CMK (cell line): Measurements from ENCODE around the gene MAJIN.
"Not testable (repeated sequence)": the region's sequence is repeated elsewhere in the genome, so short reads cannot be mapped to it uniquely, and the experiment has no call there.

Source experiments
- DNase-seq: peaks from one replicate; pipeline ENCODE4 v3.0.0-alpha.2; 2010; ENCODE audit warnings: low read depth

Gene MAJIN

GRCh38 chr11:64971421-64972233 is at the start of gene MAJIN:
Gene MAJIN (minus strand): TSS chr11:64972108. CDS start chr11:64959405, 12,703 bp downstream.
- DNase-seq, result no peak

DNA sequence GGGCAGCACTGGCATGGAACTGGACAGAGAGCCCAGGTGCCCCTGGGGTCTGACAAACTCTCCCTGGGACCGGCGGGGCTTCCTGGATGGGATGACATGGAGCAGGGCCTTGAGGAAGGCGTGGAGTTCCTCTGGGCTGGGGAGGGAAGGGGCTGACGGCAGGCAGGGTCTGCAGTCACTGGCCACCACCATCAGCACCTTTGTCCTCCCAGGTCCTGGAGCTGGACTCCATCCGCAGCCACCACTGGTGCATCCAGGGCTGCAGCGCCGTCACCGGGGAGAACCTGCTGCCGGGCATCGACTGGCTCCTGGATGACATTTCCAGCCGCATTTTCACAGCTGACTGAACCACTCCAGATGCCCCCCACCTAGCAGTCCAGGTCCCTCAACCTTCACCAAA is 49.6 kb upstream of the MAJIN start:
- no peak for DNase-seq

- no peak for DNase-seq
Observed at GRCh38 chr11:65021003-65021402, 49.1 kb upstream of the MAJIN start.

DNA sequence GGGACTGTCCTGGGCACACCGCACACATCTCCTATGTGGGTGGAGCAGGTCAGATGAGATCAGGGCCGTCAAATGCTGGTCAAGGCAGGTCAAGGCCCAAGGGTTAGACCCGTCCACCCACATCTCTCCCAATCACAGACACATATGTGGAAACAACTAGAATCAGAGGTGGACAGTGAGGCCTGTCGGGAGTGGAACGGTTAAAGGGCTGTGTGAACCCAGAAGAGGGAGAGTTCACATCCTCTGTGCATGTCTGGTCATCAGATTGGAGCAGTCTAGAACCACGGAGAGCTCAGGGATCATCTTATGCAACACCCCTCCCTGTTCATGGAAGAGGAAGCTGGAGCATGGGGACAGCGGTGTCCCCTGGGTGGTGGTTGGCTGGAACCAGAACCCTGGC is 47.9 kb upstream of the MAJIN start:
- no peak for DNase-seq

DNA sequence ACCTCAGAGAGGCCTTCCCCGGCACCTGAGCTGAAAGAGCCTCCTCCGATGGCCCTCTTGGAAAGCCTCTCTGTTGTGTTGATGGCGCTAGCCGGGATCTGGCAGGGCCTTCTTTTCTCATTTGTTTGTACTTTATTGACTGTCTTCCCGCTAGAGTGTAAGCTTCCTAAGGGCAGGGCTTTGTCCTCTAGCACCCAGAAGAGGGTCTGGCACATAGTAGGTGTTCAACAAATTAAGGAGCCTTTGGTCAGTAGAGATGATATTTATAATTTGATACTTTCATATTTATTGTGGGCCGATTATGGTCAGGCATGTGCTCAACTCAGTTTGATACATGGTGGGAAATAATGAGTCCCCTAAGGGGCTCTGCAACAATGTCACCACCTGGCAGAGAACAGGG is 46.0 kb upstream of the MAJIN start:
- no peak for DNase-seq

DNA sequence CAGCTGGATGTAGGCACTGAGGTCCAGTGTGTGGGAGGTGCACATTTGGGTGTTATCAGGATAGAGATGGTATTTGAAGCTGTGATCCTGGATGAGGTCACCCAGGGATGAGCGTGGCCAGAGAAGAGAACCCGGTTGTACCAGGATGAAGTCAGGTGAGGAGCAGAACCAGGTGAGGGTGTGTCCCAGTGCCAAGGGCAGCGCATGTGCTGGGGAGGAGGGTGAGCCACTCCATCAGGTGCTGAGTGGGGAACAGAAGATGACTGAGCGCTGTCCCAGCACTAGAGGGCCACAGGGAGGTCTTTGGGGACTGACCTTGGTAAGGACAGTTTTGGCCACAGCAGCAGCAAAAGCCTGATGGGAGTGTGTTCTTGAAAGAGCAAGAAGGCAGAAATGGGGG is 44.8 kb upstream of the MAJIN start:
- no peak for DNase-seq

DNA sequence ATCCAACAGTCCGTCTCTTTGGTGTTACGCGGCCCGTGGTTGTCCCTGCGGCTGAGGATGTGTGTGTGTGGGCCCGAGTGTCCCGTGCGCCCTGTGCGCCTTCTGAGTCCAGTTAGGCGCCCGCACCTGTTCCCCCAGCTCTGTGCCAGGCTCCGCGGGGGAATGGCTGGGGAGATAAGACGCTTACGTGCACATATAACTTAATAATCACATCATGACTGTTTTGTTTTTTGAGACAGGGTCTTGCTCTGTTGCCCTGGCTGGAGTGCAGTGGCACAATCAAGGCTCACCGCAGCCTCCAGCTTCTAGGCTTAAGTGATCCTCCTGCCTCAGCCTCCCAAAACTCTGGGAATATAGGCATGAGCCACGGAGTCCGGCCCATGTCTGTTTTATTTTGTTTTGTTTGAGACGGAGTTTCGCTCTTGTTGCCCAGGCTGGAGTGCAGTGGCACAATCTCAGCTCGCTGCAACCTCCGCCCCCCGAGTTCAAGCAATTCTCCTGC is 42.9 kb upstream of the MAJIN start:
- DNase-seq, result no peak

- DNase-seq, result peak; percentile 80
Observed at GRCh38 chr11:65013888-65014725, 42.2 kb upstream of the MAJIN start, which contains the start of gene ARL2. Gene ARL2 (plus strand): TSS chr11:65014160. CDS start chr11:65014208, 48 bp downstream.

GRCh38 chr11:65013130-65013887 is 41.4 kb upstream of the MAJIN start:
- peak; percentile 72 for DNase-seq

DNA sequence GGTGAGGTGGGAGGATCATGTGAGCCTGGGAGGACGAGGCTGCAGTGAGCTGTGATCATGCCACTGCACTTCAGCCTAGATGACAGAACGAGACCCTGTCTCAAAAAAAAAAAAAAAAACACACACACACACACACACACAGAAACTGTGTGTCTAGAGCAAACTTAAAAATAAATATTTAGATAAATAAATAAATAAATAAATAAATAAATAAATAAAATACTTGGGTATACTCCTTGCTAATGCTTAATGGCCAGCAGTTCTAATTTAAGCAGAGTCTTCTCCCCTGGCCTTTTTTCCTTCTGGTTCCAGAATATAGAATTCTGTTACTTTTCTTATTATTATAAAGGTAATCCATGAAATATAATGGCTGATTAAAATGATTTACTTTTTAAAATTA is 37.0 kb upstream of the MAJIN start:
- no peak for DNase-seq

DNA sequence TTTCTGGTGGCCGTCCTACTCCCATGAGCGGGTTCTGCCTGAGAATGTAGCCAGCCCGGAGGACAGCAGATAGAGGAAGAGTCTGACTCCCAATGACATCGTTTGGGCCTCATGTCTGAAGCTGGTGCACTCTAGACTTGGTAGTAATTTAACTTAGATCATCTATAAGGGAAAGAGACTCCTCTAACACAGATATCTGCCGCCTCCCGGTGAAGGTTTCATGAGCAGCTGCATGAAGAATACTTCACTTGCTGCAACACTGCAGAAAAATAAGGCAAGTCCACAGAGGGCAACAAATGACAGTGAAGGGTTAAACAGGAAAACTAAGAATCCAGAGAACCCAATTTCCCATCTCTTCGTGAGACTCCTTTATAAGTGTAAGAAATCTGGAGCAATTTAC is 36.1 kb upstream of the MAJIN start:
- no peak for DNase-seq

- not testable (repeated sequence) for DNase-seq
Observed at GRCh38 chr11:65003968-65004367, 32.1 kb upstream of the MAJIN start.

DNA sequence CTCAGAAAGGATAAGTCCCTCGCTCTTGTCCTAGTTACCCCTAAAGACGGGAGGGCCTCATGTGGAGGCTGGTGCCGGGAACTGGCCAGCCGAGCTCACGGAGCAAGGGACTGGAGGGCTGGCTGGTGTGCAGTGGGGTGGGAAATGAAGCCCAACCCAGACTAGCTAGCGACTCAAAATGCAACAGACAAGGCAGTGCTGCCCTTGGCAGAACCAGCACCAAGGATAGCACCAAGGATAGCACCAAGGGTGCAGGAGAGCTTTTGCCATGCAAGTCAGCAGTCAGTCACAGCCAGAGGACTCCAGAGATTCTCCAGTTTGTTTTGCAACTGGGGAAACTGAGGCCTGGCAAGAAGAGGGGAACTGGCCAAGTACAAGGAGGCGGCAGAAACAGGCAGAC is 31.4 kb upstream of the MAJIN start:
- no peak for DNase-seq

DNA sequence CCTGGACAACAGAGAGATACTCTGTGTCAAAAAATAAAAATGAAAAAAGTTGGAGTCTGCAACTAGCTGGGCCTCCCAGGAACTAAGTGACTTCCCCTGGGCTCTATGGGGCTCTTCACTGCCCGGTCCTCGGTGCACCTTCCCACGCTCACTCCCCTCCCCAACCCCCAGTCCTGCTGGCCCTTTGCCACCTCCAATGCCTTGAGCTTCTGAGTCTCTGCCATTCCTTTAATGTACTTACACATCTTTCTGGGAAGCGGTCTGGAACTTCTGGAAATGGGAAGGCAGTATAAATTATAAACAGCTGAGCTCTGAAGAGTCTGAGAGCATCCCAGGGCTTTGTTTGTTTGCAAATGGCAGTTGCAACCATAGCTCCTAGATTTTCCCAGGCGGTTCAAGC is 30.8 kb upstream of the MAJIN start:
- no peak for DNase-seq

- DNase-seq, result no peak
Observed at GRCh38 chr11:64999478-64999877, 27.6 kb upstream of the MAJIN start.

DNA sequence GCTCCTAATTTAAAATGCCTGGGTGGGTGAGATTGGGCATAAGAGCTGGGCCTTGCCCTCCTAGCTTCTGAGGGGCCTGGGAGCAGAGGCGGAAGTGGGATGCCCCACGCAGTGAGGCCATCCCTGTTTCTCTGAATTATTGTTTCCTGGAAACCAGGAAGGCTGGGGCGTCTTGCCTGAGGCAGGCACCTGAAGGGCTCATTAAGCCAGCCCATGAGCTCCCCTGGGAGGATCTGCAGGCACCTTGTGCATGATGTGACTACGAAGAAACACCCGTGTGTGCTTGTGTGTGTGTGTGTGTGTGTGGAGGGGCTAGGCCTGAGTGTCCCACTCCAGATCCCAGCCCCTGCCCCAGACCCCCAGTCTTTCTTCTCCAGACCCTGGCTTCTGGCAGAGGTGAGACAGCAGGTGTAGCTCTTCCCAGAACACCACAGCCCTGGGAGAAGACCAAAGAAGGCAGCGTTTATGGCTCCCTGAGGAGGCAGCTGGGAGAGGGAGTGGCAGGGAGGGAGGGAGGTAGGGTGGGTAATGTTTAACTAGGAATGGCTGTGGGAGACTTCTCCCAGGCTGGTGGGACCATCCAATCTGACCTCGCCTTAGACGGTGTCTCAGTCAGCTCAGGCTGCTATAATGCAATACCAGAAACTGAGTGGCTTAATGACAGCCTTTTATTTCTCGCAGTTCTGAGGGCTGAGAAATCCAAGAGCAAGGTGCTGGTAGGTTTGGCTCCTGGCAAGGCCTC is 27.0 kb upstream of the MAJIN start:
- DNase-seq, result no peak

DNA sequence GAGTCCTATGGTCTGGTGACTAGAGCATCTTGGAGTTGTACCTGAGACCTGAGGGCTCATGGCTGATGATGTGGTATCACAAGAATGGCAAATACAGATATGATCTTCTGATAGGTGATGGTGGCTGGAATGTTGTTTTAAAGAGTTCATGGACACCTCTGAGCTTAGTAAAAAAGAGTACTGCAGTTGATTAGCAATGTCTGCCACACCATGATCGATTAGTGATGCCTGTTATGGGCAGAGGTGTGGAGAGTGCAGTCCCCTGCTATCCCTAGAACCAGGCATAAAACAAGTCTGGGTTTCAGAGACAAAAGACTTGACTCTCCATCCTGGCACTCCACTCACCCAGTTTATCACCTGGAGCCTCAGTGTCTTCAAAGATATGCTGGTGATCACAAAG is 26.2 kb upstream of the MAJIN start:
- DNase-seq, result no peak

DNA sequence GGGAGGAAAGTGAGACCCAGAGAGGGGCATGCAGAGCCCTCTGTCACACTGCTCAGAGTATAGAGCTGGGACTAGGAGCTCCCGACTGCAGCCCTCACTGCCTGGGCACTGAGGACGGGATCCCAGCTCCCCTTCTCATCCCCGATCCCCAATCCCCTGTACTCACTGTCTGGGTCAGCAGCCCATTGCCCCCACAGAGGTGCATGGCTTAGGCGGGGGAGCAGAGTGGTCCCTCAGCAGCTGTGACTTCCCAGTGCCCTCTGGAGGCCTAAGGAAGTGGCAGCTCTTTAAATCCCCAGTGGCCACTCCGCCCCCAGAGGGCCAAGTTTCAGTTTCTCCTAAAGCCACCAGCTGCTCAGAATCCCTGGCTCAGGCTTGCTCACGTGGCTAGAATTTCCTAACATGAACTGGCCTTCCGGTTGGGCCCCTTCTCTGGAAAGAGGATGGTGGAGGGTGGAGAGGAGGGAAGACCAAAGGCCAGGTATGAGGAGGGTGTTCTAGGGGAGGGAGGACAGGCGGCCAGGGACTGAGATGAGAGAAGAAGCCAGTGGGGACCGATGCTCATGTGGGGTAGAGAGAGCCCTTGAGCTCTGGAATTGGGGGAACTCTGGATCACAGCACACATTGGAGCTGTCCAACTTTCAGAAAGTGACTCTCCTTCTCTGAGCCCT is 24.9 kb upstream of the MAJIN start, which contains the start of gene BATF2:
TSS of gene BATF2 (minus strand) at position 262 of the 671 bp plus-strand sequence. CDS start at position 205, 57 bp downstream.
- DNase-seq, result peak; percentile 34

GRCh38 chr11:64996327-64996709 is 24.4 kb upstream of the MAJIN start:
- no peak for DNase-seq

DNA sequence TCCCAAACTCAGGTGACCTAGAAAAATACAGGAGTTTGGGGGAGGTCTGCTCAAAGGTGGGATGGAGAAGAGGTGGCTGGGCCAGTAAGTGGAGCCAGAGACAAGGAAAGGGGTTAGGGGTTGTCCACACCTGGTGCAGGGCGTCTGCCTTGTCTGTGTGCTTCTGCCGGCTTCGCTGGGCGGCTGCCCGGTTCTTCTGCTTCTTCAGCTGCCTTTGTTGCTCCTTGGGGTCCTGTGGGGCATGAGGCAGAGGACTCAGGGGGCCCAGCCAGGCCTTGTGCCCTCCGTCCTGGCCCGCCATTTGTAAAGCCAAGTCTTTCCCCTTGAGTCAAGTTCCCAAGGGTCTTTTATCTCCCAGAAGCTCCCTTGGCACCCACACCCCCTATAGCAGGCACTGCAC is 22.4 kb upstream of the MAJIN start:
- DNase-seq, result no peak
